Mesenchymal stem cell (in vitro differentiated cells and primary cell): ENCODE results near the gene MBP. TPM values are rescaled to one million over a fixed set of nuclear protein-coding genes. Genes with fewer than 3 reads are reported as not detected.

ENCODE experiments used
- DNase-seq: peaks from one replicate; pipeline ENCODE4 v3.0.0-alpha.2; 2013
- H2AFZ ChIP-seq: one replicate; pipeline ENCODE4 v1.6.1; 2013; ENCODE audit warnings: low read depth, mild to moderate bottlenecking, control low read depth, inconsistent platforms, low read length, moderate library complexity
- H2AK5ac ChIP-seq: 2 replicates; pipeline ENCODE4 v1.6.1; 2013; ENCODE audit warnings: low read length, moderate library complexity, mild to moderate bottlenecking, inconsistent platforms; ENCODE audit not compliant: severe bottlenecking
- H2BK120ac ChIP-seq: one replicate; pipeline ENCODE4 v1.6.1; 2013; ENCODE audit warnings: low read depth, mild to moderate bottlenecking, inconsistent platforms, low read length, moderate library complexity
- H2BK12ac ChIP-seq, 2 experiments: one replicate each; pipeline ENCODE4 v1.6.1; 2013; ENCODE audit warnings: inconsistent platforms in 2 of 2, low read length in 2 of 2, mild to moderate bottlenecking in 2 of 2, moderate library complexity in 2 of 2, control low read depth in 1 of 2
- H2BK15ac ChIP-seq: one replicate; pipeline ENCODE4 v1.6.1; 2013; ENCODE audit warnings: mild to moderate bottlenecking, low read depth, inconsistent platforms; ENCODE audit not compliant: poor library complexity, severe bottlenecking
- H2BK5ac ChIP-seq: 2 replicates; pipeline ENCODE4 v1.6.1; 2013; ENCODE audit warnings: low read depth, mild to moderate bottlenecking, low read length, control low read depth, inconsistent platforms; ENCODE audit not compliant: poor library complexity, severe bottlenecking
- H3K14ac ChIP-seq, 2 experiments: one replicate each; pipeline ENCODE4 v1.6.1; 2013; ENCODE audit warnings: inconsistent platforms in 2 of 2, low read length in 2 of 2, control low read depth in 1 of 2, mild to moderate bottlenecking in 1 of 2, moderate library complexity in 1 of 2
- H3K18ac ChIP-seq, 2 experiments: one replicate each; pipeline ENCODE4 v1.6.1; 2013; ENCODE audit warnings: inconsistent platforms in 2 of 2, low read length in 2 of 2, control low read depth in 1 of 2, low read depth in 1 of 2, mild to moderate bottlenecking in 1 of 2
- H3K23ac ChIP-seq, 2 experiments: one replicate each; pipeline ENCODE4 v1.6.1; 2013; ENCODE audit warnings: inconsistent platforms in 2 of 2, low read length in 2 of 2, mild to moderate bottlenecking in 2 of 2, moderate library complexity in 2 of 2, control low read depth in 1 of 2
- H3K27ac ChIP-seq: 2 replicates; pipeline ENCODE4 v1.5.1; 2013; ENCODE audit warnings: mild to moderate bottlenecking, moderate library complexity, low read length, control low read depth, inconsistent platforms; ENCODE audit not compliant: poor library complexity, severe bottlenecking
- H3K27me3 ChIP-seq, 2 experiments: 2 replicates each; pipeline versions ENCODE4 v1.6.1 to v1.7.0; 2013; ENCODE audit warnings: low read length in 2 of 2, mild to moderate bottlenecking in 2 of 2, moderate library complexity in 2 of 2, control low read depth in 1 of 2, inconsistent platforms in 1 of 2; ENCODE audit not compliant: control insufficient read depth in 1 of 2, insufficient read depth in 1 of 2
- H3K36me3 ChIP-seq, 2 experiments: 2 replicates each; pipeline versions ENCODE4 v1.6.1 to v1.7.0; 2013; ENCODE audit warnings: low read length in 2 of 2, control low read depth in 1 of 2, inconsistent platforms in 1 of 2, low read depth in 1 of 2, mild to moderate bottlenecking in 1 of 2; ENCODE audit not compliant: insufficient read depth in 2 of 2, control insufficient read depth in 1 of 2
- H3K4ac ChIP-seq, 2 experiments: one replicate each; pipeline ENCODE4 v1.6.1; 2013; ENCODE audit warnings: inconsistent platforms in 2 of 2, low read length in 2 of 2, mild to moderate bottlenecking in 2 of 2, moderate library complexity in 2 of 2, control low read depth in 1 of 2, low read depth in 1 of 2
- H3K4me1 ChIP-seq: 2 replicates; pipeline ENCODE4 v1.6.1; 2013; ENCODE audit warnings: low read depth, low read length, control low read depth; ENCODE audit not compliant: control insufficient read depth, insufficient read depth
- H3K4me2 ChIP-seq: 2 replicates; pipeline ENCODE4 v1.6.1; 2013; ENCODE audit warnings: low read length, mild to moderate bottlenecking, inconsistent platforms; ENCODE audit not compliant: poor library complexity, severe bottlenecking
- H3K4me3 ChIP-seq, 2 experiments: 2 replicates each; pipeline versions ENCODE4 v1.5.1 to v1.7.0; 2013; ENCODE audit warnings: low read length in 2 of 2, mild to moderate bottlenecking in 2 of 2, control low read depth in 1 of 2, low read depth in 1 of 2; ENCODE audit not compliant: insufficient read depth in 1 of 2
- H3K79me1 ChIP-seq: replicated peaks from 2 replicates; pipeline ENCODE4 v1.6.1; 2013; ENCODE audit warnings: mild to moderate bottlenecking, control low read depth, low read length, inconsistent platforms; ENCODE audit not compliant: poor library complexity, severe bottlenecking
- H3K9ac ChIP-seq: 2 replicates; pipeline ENCODE4 v1.7.0; 2013; ENCODE audit warnings: mild to moderate bottlenecking, low read length, moderate library complexity
- H3K9me3 ChIP-seq: 2 replicates; pipeline ENCODE4 v1.7.0; 2013; ENCODE audit warnings: mild to moderate bottlenecking, low read length; ENCODE audit not compliant: control insufficient read depth
- H4K8ac ChIP-seq: one replicate; pipeline ENCODE4 v1.6.1; 2013; ENCODE audit warnings: inconsistent platforms, mild to moderate bottlenecking, low read length, moderate library complexity
- H4K91ac ChIP-seq: one replicate; pipeline ENCODE4 v1.6.1; 2013; ENCODE audit warnings: mild to moderate bottlenecking, low read length, inconsistent platforms
- WGBS: methylation state at CpG from one replicate; pipeline ENCODE4 v1.1.7; 2013; ENCODE audit warnings: mixed read lengths; 5-methylcytosine and 5-hydroxymethylcytosine counted together
- polyA plus RNA-seq, 2 experiments: library from polyadenylated mRNA; stranded (reverse); fragments of 200-250 nt; gene quantifications; one replicate each; pipeline ENCODE4 v1.2.3, GENCODE V29; 2013

MBP gene
- 7.6 TPM for polyA plus RNA-seq (2013, experiment 1 of 2)
- polyA plus RNA-seq (2013, experiment 2 of 2) = 8.8 TPM

GRCh38 chr18:77132369-77133050, at the start of gene MBP:
TSS of gene MBP (minus strand) at chr18:77132783. CDS start at chr18:77105261, 27,522 bp downstream.
- peak within 1 kb of the TSS; percentile 98 for H3K4me2 ChIP-seq
- H3K18ac ChIP-seq = peak within 1 kb of the TSS; percentile 82 to 93
- peak within 1 kb of the TSS; percentile 84 for H3K4me3 ChIP-seq
- no peaks in the 10 kb centered on the region for H3K27me3 ChIP-seq
- H3K4ac ChIP-seq = peak within 1 kb of the TSS; percentile 79 to 80
- H4K91ac ChIP-seq = no peak within 1 kb of the TSS
- H2AK5ac ChIP-seq = no peak within 1 kb of the TSS
- peaks cover 22% of the 10 kb centered on the region for H3K4me1 ChIP-seq
- peak within 1 kb of the TSS; percentile 64 for H2AFZ ChIP-seq
- H3K9me3 ChIP-seq = no peaks in the 10 kb centered on the region
- H3K36me3 ChIP-seq = no peaks in the 10 kb centered on the region
- peak within 1 kb of the TSS; percentile 78 for H4K8ac ChIP-seq
- no peak for DNase-seq
- H2BK5ac ChIP-seq = peak within 1 kb of the TSS; percentile 36
- H2BK12ac ChIP-seq = peak within 1 kb of the TSS in 1 of 2 experiments; percentile 63
- peak within 1 kb of the TSS; percentile 96 for H2BK15ac ChIP-seq
- 1% methylated on average over 76 of the region's 88 CpGs for WGBS
- no peak within 1 kb of the TSS for H3K27ac ChIP-seq
- H3K9ac ChIP-seq = peak within 1 kb of the TSS; percentile 85
- peaks cover 5% of the 10 kb centered on the region for H3K79me1 ChIP-seq
- H3K14ac ChIP-seq = peak within 1 kb of the TSS in 1 of 2 experiments; percentile 61
- H2BK120ac ChIP-seq = peak within 1 kb of the TSS; percentile 94
- H3K23ac ChIP-seq = peak within 1 kb of the TSS in 1 of 2 experiments; percentile 83

- Histone ChIP-seq H3K14ac (no peak overlapping the region), H2AK5ac (no peak overlapping the region), H3K4me3 (no peak overlapping the region), H4K91ac (no peak overlapping the region), H2BK15ac (no peak overlapping the region), H3K18ac (no peak overlapping the region), H2BK120ac (no peak overlapping the region), H3K23ac (no peak overlapping the region), H3K4me1 (peaks cover 3% of the 10 kb centered on the region), H2BK12ac (no peak overlapping the region), H2BK5ac (no peak overlapping the region), H3K27me3 (no peaks in the 10 kb centered on the region), H2AFZ (no peak overlapping the region), H4K8ac (no peak overlapping the region), H3K9ac (no peak overlapping the region), H3K27ac (no peak overlapping the region), H3K4me2 (no peak overlapping the region), H3K4ac (no peak overlapping the region), H3K9me3 (no peaks in the 10 kb centered on the region), H3K36me3 (no peaks in the 10 kb centered on the region), H3K79me1 (no peaks in the 10 kb centered on the region)
- no peak for DNase-seq
- WGBS = 77% methylated on average over 10 of the region's 12 CpGs
Measured at GRCh38 chr18:77181950-77182707, 49.5 kb upstream of the MBP start.

GRCh38 chr18:77178559-77178958, 46.0 kb upstream of the MBP start:
- Histone ChIP-seq H3K36me3 (no peaks in the 10 kb centered on the region), H3K14ac (no peak overlapping the region), H3K9ac (no peak overlapping the region), H3K27me3 (no peaks in the 10 kb centered on the region), H2AK5ac (no peak overlapping the region), H3K4ac (no peak overlapping the region), H2BK15ac (no peak overlapping the region), H2BK120ac (no peak overlapping the region), H3K27ac (no peak overlapping the region), H4K8ac (no peak overlapping the region), H2AFZ (no peak overlapping the region), H3K18ac (no peak overlapping the region), H4K91ac (no peak overlapping the region), H3K23ac (no peak overlapping the region), H3K4me3 (no peak overlapping the region), H2BK5ac (no peak overlapping the region), H3K4me1 (no peaks in the 10 kb centered on the region), H2BK12ac (no peak overlapping the region), H3K79me1 (no peaks in the 10 kb centered on the region), H3K4me2 (no peak overlapping the region), H3K9me3 (no peaks in the 10 kb centered on the region)
- WGBS = 66% methylated on average over 6 of the region's 7 CpGs
- DNase-seq = peak; percentile 3

GRCh38 chr18:77177009-77177408, 44.4 kb upstream of the MBP start:
- no peak overlapping the region for H2BK12ac ChIP-seq
- H2AK5ac ChIP-seq = no peak overlapping the region
- H3K14ac ChIP-seq = no peak overlapping the region
- H3K36me3 ChIP-seq = no peaks in the 10 kb centered on the region
- H3K4ac ChIP-seq = no peak overlapping the region
- no peak overlapping the region for H3K4me3 ChIP-seq
- no peaks in the 10 kb centered on the region for H3K9me3 ChIP-seq
- no peak overlapping the region for H4K91ac ChIP-seq
- H4K8ac ChIP-seq = no peak overlapping the region
- peak; percentile 14 for DNase-seq
- no peaks in the 10 kb centered on the region for H3K4me1 ChIP-seq
- no peak overlapping the region for H2AFZ ChIP-seq
- H3K23ac ChIP-seq = no peak overlapping the region
- H2BK120ac ChIP-seq = no peak overlapping the region
- H3K27me3 ChIP-seq = no peaks in the 10 kb centered on the region
- no peak overlapping the region for H3K18ac ChIP-seq
- H2BK15ac ChIP-seq = no peak overlapping the region
- 75% methylated on average over 1 of the region's 1 CpG for WGBS
- H3K9ac ChIP-seq = no peak overlapping the region
- no peak overlapping the region for H3K27ac ChIP-seq
- H3K79me1 ChIP-seq = no peaks in the 10 kb centered on the region
- H2BK5ac ChIP-seq = no peak overlapping the region
- H3K4me2 ChIP-seq = no peak overlapping the region
